ENCODE results near the gene PDE1C. TPM values are rescaled to one million over a fixed set of nuclear protein-coding genes. Genes with fewer than 3 reads are reported as not detected.

The PDE1C gene
- total RNA-seq (not detected), total RNA-seq (0 reads per million in 2 donors)

DNA sequence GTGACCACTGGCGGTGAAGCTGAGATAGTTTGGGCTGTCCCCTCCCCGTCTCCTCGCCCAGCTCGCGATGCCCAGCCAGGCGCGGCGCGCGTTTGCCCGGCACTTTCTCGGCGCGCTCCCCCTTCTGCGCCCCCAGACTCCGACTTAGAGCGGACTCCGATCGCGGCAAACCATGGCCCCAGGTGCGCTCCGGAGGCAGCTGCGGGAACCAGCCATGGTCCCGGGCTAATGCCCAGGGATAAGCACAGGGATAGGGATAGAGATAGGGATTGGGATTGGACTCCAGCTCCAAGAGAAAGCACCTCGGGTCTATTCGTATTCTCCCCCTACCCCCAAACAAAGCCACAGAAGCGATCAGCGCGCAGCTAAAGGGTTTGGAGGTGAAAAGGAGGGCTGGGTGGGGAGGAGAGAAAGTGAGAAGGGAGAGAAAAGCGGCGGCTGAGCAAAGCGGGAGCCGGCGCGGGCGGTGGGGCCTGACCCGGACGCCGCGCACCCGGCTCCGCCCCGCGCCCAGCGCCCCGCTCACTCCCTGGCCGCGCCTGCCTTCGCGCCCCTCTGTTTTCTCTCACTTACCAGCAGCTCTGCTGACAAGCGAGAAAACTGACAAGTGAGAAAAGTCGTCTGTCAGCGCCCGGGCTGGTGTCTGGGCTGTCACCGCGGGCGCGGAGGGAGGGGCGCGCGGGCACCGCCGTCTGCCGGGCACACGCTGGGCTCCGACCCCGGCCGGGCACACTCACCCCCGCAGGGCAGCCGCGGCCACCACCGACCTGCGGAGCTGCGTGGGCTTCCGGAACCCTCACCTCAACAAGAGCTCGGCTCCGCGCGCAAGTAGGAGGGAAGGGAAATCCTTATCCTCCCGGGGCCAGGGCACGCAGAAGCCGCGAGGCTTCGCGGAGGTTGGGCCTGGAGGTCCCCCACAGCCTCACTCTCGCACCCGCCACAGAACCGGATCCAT is at the start of gene PDE1C:
Gene PDE1C (minus strand): TSS at position 2 of the 955 bp plus-strand sequence.
- H3K4me3 Mint-ChIP-seq = no peak within 1 kb of the TSS
- ATAC-seq = no peak

DNA sequence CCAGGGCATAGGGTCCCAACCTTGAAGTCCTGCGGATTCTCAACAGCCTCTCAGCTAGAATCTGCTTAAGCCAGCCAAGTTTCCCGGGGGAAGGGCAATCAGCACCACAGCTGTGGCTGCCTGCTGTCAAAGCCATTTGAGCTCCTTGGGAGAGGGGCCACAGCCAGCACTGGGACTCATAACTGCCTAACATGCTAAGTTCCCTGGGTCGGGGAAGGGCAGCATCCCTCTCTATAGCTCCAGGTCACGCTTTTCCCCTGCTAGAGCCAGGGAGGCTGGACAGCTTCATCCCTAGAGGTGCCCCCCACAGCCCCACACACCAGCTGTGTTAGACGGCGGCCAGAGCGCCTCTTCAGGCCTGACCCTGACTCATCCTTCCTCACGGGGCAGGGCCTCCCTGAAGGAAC is 49.6 kb upstream of the PDE1C start:
- H3K9me3 ChIP-seq (ENCODE audit: control insufficient read depth, low read length, poor library complexity, severe bottlenecking) = no peaks in the 10 kb centered on the region
- Mint-ChIP-seq H3K36me3 (ENCODE audit: low read depth) (no peaks in the 10 kb centered on the region), H3K4me3 (no peak overlapping the region), H3K4me1 (no peaks in the 10 kb centered on the region), H3K27me3 (no peaks in the 10 kb centered on the region), H3K27ac (no peak overlapping the region)
- ATAC-seq = no peak
- no peak for DNase-seq

More for the DNA sequence above, at the start of gene PDE1C:
- H3K36me3 Mint-ChIP-seq (ENCODE audit: low read depth) = no peaks in the 10 kb centered on the region
- no peaks in the 10 kb centered on the region for H3K9me3 ChIP-seq (ENCODE audit: control insufficient read depth, low read length, poor library complexity, severe bottlenecking)
- DNase-seq = no peak
- no peaks in the 10 kb centered on the region for H3K4me1 Mint-ChIP-seq
- peaks cover 13% of the 10 kb centered on the region for H3K27me3 Mint-ChIP-seq
- no peak within 1 kb of the TSS for H3K27ac Mint-ChIP-seq

DNA sequence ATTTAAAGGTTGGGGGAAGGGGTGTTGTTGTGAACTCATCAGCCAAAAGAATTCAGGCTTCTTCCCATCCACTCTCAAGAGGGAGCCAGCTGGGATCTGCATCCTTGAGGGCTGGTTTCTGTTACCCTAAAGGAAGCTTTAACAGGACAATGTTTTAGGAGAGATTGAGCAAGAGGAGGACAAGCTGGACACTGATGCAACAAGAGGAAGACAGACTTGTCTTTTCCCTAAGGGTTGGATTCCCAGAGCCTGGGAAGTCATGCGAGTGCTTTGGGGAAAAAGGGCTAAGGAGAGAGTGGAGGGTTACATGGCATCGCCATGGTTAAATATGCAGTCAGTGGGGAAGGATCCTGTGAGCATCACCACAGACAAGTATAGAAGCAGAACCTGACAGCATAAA is 47.6 kb upstream of the PDE1C start:
- no peaks in the 10 kb centered on the region for H3K27me3 Mint-ChIP-seq
- no peak overlapping the region for H3K4me3 Mint-ChIP-seq
- DNase-seq = no peak
- no peaks in the 10 kb centered on the region for H3K4me1 Mint-ChIP-seq
- ATAC-seq = no peak
- no peak overlapping the region for H3K27ac Mint-ChIP-seq
- H3K36me3 Mint-ChIP-seq (ENCODE audit: low read depth) = no peaks in the 10 kb centered on the region
- H3K9me3 ChIP-seq (ENCODE audit: control insufficient read depth, low read length, poor library complexity, severe bottlenecking) = no peaks in the 10 kb centered on the region

DNA sequence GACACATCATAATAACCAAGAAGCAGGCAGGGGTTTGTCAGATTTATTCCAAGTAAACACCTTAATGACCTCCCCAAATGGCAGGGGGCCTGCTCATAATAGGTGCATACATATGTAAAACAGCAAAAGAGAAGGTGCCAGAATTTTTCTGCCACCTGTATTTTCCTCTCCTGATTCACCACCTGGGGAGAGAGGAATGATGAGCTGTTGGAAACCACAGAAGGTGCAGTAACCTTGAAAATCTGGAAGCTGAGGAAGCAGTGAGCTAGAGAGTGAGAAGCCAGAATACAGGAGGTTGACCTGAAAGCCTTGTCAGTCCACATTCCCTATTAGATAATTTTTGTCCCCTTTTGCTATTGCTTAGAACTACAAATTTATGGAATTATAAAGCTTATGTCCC is 46.2 kb upstream of the PDE1C start:
- ATAC-seq (no peak), DNase-seq (no peak)
- H3K9me3 ChIP-seq (ENCODE audit: control insufficient read depth, low read length, poor library complexity, severe bottlenecking) = no peaks in the 10 kb centered on the region
- Mint-ChIP-seq H3K27me3 (no peaks in the 10 kb centered on the region), H3K4me3 (no peak overlapping the region), H3K27ac (no peak overlapping the region), H3K36me3 (ENCODE audit: low read depth) (no peaks in the 10 kb centered on the region), H3K4me1 (no peaks in the 10 kb centered on the region)

DNA sequence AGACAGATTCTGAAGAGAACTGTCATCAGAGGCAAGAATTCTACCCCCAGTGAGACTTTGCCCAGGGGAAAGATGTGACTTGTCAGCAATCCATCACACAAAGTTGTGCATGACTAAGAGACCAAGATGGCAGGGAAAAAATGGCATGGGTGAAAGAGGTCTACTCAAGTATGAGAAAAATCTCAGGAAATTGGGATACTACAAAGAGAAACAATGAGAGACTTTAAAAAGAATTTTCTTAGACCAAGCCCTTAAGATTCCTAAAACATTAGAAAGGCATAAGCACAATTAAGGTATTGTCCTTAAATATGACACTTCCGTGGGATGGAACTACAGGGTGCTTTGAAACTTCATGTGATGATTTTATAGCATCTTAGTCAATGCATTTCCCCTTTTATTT is 45.6 kb upstream of the PDE1C start:
- H3K27ac Mint-ChIP-seq = no peak overlapping the region
- H3K4me3 Mint-ChIP-seq = no peak overlapping the region
- no peaks in the 10 kb centered on the region for H3K27me3 Mint-ChIP-seq
- H3K36me3 Mint-ChIP-seq (ENCODE audit: low read depth) = no peaks in the 10 kb centered on the region
- no peak for ATAC-seq
- no peaks in the 10 kb centered on the region for H3K9me3 ChIP-seq (ENCODE audit: control insufficient read depth, low read length, poor library complexity, severe bottlenecking)
- DNase-seq = no peak
- no peaks in the 10 kb centered on the region for H3K4me1 Mint-ChIP-seq

DNA sequence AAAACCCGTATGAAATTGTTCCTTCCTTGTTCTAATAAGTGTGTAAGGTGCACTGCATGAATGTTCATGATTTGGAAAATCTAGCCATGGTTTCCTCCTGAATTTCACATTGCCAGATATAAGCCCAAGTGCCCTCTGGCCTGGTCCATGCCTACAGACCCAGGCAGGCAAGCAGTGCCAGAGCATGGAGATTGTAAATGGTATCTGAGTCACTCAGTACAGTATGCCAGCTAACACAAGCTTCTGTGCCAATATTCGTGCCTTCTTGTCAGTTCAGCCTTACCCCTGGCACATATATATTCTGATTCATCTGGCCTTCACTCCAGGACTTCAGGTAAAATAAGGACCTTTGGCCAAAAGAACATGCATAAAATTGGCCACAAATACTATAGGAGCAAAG is 38.4 kb upstream of the PDE1C start:
- Mint-ChIP-seq H3K36me3 (ENCODE audit: low read depth) (no peaks in the 10 kb centered on the region), H3K27me3 (no peaks in the 10 kb centered on the region), H3K4me3 (no peak overlapping the region), H3K4me1 (no peaks in the 10 kb centered on the region), H3K27ac (no peak overlapping the region)
- DNase-seq (no peak), ATAC-seq (no peak)
- no peaks in the 10 kb centered on the region for H3K9me3 ChIP-seq (ENCODE audit: control insufficient read depth, low read length, poor library complexity, severe bottlenecking)

DNA sequence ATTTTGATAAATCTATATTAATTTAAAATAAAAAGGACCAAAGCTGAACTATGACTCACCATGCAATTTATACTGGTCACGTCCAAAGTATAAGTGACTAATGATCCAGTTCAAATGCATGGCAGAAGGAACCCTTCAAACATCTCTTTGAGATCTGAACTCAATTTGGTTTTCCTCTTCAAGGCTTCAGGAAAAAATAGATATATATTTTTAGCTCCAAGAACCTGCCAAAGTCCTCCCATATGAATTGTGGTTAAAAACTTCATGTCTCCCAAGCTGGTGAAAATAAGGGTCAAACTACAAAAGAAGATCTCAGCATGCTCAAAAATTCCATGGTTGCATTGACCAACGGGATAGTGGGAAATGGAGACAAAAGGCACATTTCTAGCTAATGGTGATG is 34.6 kb upstream of the PDE1C start:
- Mint-ChIP-seq H3K4me1 (no peaks in the 10 kb centered on the region), H3K27ac (no peak overlapping the region), H3K27me3 (no peaks in the 10 kb centered on the region), H3K4me3 (no peak overlapping the region), H3K36me3 (ENCODE audit: low read depth) (no peaks in the 10 kb centered on the region)
- no peaks in the 10 kb centered on the region for H3K9me3 ChIP-seq (ENCODE audit: control insufficient read depth, low read length, poor library complexity, severe bottlenecking)
- ATAC-seq (no peak), DNase-seq (no peak)

DNA sequence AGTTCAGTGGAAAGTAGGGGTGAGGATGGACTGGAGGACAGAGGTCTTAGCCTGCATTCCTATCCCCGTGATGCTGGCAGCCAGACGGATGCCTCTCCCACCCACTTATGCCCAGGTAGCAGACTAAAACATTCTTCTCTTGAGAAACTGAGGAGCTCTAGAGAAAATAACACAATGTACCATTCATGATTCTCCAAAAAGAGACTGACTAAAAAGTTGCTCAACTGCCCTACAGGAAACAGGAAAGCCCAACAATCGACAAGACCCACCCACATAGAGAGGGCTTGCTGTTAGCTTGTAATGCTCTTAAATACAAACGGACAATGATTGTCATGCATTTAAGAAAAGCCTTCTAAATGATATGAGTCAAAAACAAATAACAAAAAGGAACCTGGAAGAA is 33.2 kb upstream of the PDE1C start:
- ATAC-seq = no peak
- DNase-seq = no peak
- Mint-ChIP-seq H3K27me3 (no peaks in the 10 kb centered on the region), H3K36me3 (ENCODE audit: low read depth) (no peaks in the 10 kb centered on the region), H3K27ac (no peak overlapping the region), H3K4me1 (no peaks in the 10 kb centered on the region), H3K4me3 (no peak overlapping the region)
- H3K9me3 ChIP-seq (ENCODE audit: control insufficient read depth, low read length, poor library complexity, severe bottlenecking) = no peaks in the 10 kb centered on the region

DNA sequence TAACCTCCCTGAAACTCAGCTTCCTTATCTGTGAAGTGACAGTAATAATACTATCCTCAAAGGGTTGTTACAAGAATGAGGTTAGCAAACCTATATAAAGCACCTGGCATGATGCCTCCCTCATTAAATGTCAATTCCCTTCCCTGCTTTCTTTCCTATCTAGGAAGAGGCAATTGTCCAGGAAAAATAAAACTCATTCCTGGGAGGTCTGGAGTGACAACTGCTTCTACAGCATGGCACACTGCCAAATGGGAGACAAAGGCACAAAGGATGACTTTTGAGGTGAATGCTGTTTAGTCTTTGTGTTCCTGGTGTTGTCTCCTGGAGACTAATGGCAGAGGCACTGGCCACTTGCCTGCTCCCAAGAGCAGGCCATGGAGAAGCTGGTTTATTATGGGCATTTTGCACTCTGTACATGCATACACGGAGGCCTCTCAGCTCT is 32.2 kb upstream of the PDE1C start:
- H3K27ac Mint-ChIP-seq = no peak overlapping the region
- DNase-seq (no peak), ATAC-seq (no peak)
- H3K4me3 Mint-ChIP-seq = no peak overlapping the region
- H3K27me3 Mint-ChIP-seq = no peaks in the 10 kb centered on the region
- no peaks in the 10 kb centered on the region for H3K4me1 Mint-ChIP-seq
- no peaks in the 10 kb centered on the region for H3K36me3 Mint-ChIP-seq (ENCODE audit: low read depth)
- H3K9me3 ChIP-seq (ENCODE audit: control insufficient read depth, low read length, poor library complexity, severe bottlenecking) = no peaks in the 10 kb centered on the region

DNA sequence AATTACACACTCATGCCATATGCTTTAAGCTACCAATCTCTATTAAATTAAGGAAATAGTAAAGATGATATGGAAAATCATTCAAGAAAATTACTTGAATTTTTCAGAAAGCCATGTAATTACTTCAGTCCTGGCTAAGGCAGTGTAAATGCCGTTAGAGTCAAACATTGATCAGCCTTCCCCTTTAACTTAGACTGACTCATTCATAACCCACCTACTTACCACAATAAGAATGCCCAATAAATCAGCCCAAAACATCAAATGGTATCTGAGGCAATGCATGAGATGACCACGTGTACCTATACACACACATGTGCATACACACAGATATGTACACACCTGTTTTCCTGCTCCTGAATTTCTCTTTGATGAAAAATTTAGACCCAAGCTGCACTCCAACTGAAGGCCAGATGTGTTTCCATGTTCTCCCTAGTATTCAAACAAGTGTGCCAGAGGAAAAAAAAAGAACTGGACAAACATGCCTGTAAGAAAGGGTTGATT is 30.2 kb upstream of the PDE1C start:
- H3K9me3 ChIP-seq (ENCODE audit: control insufficient read depth, low read length, poor library complexity, severe bottlenecking) = no peaks in the 10 kb centered on the region
- H3K27me3 Mint-ChIP-seq = no peaks in the 10 kb centered on the region
- H3K4me1 Mint-ChIP-seq = no peaks in the 10 kb centered on the region
- no peak overlapping the region for H3K4me3 Mint-ChIP-seq
- DNase-seq (no peak), ATAC-seq (no peak)
- H3K36me3 Mint-ChIP-seq (ENCODE audit: low read depth) = no peaks in the 10 kb centered on the region
- H3K27ac Mint-ChIP-seq = no peak overlapping the region

DNA sequence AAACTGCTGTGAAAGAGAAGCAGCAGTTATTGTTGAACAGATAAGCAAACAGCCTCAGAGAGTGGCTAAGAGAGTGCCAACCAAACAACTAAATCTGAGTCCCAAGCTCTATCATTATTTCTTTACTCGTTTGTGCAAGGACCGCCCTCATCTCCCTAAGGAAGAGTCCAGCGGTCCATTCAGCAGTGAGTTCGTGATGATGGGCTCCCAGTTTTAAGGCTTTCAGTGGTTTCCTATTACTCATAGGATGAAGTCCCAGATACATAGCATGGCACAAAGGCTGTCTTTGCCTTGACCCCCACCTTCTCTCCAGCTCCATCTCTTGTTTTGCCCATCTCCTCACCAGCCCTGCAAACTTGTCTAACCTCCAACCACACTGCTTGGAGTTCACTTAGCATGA is 24.3 kb upstream of the PDE1C start:
- no peak for ATAC-seq
- H3K27me3 Mint-ChIP-seq = no peaks in the 10 kb centered on the region
- H3K9me3 ChIP-seq (ENCODE audit: control insufficient read depth, low read length, poor library complexity, severe bottlenecking) = no peaks in the 10 kb centered on the region
- no peaks in the 10 kb centered on the region for H3K4me1 Mint-ChIP-seq
- no peak for DNase-seq
- H3K27ac Mint-ChIP-seq = no peak overlapping the region
- H3K36me3 Mint-ChIP-seq (ENCODE audit: low read depth) = no peaks in the 10 kb centered on the region
- H3K4me3 Mint-ChIP-seq = no peak overlapping the region

DNA sequence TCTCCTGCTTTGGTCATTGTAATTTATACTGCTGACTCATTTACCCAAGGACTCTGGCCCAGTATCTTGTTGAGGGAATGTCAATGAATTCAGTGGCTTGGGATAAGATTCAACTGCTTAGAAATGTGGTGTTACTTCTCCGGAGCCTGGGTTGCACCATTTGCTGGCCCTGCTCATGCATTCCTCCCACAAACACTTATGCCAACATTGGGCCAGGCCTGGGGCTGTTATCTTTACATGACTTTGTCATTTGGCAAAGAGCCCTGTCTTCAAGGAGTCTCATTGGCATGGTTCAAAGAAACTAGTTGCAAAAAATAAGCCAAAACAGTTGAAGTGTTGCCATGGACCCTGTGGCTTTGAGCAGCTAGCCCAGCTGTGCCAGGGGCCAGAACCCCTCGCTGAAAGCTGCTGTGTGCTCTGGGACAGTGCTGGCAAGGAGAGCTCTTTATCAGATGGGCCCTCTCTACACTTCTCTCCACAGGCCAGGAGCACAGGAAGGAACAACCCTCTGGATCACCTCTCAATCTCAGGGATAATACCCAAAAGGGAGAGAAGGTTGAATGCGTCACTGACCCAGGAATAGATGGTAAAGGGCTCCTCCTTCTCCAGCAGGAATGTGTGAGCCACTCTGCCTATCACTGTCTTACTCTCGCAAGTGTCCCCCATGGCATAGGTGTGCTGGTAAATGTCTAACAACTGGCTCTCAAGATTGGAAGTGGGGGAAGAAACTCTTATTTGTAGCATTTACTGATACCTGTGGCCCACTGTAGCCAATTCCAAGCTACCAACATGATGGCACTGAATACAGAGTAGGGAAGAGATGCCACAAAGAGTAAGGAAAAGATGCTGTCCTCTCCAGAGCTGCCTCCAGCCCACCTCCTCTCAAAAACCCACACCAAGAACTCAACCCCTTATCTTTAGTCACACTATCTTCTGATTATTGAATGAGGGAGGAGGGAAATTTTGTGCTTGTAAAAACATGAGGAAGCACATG is 23.5 kb upstream of the PDE1C start:
- no peak for ATAC-seq
- no peak for DNase-seq
- no peak overlapping the region for H3K27ac Mint-ChIP-seq
- H3K4me3 Mint-ChIP-seq = no peak overlapping the region
- H3K4me1 Mint-ChIP-seq = no peaks in the 10 kb centered on the region
- H3K9me3 ChIP-seq (ENCODE audit: control insufficient read depth, low read length, poor library complexity, severe bottlenecking) = no peaks in the 10 kb centered on the region
- H3K36me3 Mint-ChIP-seq (ENCODE audit: low read depth) = no peaks in the 10 kb centered on the region
- H3K27me3 Mint-ChIP-seq = no peaks in the 10 kb centered on the region

DNA sequence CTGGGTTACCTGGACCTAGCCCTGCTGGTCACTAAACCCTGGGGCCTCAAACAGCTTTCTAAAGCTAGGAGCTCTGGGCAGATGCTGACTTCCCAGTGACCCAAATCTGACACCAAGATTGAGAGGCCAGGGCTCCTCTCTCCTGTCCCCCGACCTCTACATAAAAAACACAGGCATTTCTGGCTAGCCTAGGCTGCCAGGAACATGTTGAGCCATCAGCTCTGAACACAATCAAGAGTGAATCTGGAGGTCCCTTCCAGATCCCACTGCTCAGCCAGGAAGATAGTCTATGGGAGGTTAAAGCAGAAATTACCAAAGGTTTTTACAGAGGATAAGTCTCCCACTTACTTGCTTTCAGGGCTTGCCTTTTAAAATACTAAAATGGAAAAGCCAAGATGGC is 22.1 kb upstream of the PDE1C start:
- Mint-ChIP-seq H3K36me3 (ENCODE audit: low read depth) (no peaks in the 10 kb centered on the region), H3K27me3 (no peaks in the 10 kb centered on the region), H3K4me1 (no peaks in the 10 kb centered on the region), H3K4me3 (no peak overlapping the region), H3K27ac (no peak overlapping the region)
- ATAC-seq = no peak
- H3K9me3 ChIP-seq (ENCODE audit: control insufficient read depth, low read length, poor library complexity, severe bottlenecking) = no peaks in the 10 kb centered on the region
- no peak for DNase-seq

Data from T-helper 17 cell (primary cell).